Calu3 (cell line): ENCODE results near the gene LRRC47. TPM values are rescaled to one million over a fixed set of nuclear protein-coding genes. Genes with fewer than 3 reads are reported as not detected.

Experiments used
- BruUV-seq: library from RNA; stranded (reverse); fragments of 400-500 nt; replicated peaks from 2 replicates; lab custom pipeline; 2021; lab: Mats Ljungman, UMichigan
- CTCF ChIA-PET: fragments of 300-600 bp; sonication (Branson Sonifier 250); formaldehyde crosslinking; loops from one replicate; lab custom pipeline; 2022; ENCODE audit warnings: antibody characterized with exemption; lab: Charles Lee
- DNase-seq: peaks from one replicate; pipeline ENCODE4 v3.0.0; 2022
- H3K27ac Mint-ChIP-seq: one replicate; pipeline ENCODE4 v1.8.0; 2022; ENCODE audit warnings: mixed read lengths; ENCODE audit not compliant: unreplicated experiment
- H3K27me3 Mint-ChIP-seq: one replicate; pipeline ENCODE4 v1.8.0; 2022; ENCODE audit warnings: mixed read lengths; ENCODE audit not compliant: unreplicated experiment
- H3K36me3 Mint-ChIP-seq: one replicate; pipeline ENCODE4 v1.8.0; 2022; ENCODE audit warnings: mild to moderate bottlenecking, moderate library complexity, mixed read lengths; ENCODE audit not compliant: insufficient read depth, unreplicated experiment
- H3K4me1 Mint-ChIP-seq: one replicate; pipeline ENCODE4 v1.8.0; 2022; ENCODE audit warnings: mild to moderate bottlenecking, low read depth, mixed read lengths; ENCODE audit not compliant: unreplicated experiment
- H3K4me3 Mint-ChIP-seq: one replicate; pipeline ENCODE4 v1.8.0; 2022; ENCODE audit warnings: mild to moderate bottlenecking, low read depth, moderate library complexity, mixed read lengths; ENCODE audit not compliant: unreplicated experiment
- H3K9me3 Mint-ChIP-seq: one replicate; pipeline ENCODE4 v1.8.0; 2022; ENCODE audit warnings: low read depth, mixed read lengths; ENCODE audit not compliant: unreplicated experiment
- intact Hi-C: fragments of 100-400 bp; cut with micrococcal nuclease; formaldehyde crosslinking; loops from one replicate; pipeline ENCODE4 v1.10.0; 2022; ENCODE audit not compliant: unreplicated experiment
- total RNA-seq: library from RNA; stranded (reverse); gene quantifications from 2 replicates; pipeline ENCODE4 v1.2.3, GENCODE V29; 2022
- TF ChIP-seq, protein P1 (sequence below): fragments of 200-600 bp; IDR thresholded peaks from one replicate; pipeline ENCODE4 v1.8.0; 2022; ENCODE audit warnings: antibody characterized with exemption; ENCODE audit not compliant: unreplicated experiment

Gene LRRC47
- total RNA-seq, 1 experiment from 2014 or later: 35.8 TPM

DNA sequence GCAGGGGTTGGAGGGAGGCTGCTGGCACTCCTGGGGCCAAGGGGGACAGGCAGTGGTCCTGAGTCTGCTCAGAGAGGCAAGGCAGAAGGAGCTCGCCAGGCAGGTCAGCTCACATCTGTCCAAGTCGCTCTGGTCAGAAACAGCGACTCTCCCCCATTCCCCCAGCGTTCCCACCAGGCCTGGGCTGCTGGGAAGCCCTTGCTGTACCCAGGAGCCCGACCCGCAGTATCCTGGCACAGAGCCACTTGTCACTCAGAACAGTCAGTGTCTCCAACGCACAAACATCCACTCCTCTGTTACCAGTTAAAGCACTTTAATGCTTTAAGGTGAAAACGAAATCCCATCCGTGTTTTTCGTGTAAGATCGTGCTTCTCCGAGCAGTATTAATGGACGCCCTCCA, 60.6 kb downstream of the LRRC47 start:
- intact Hi-C loops: no loop called here
- H3K27ac Mint-ChIP-seq: no peak overlapping the region
- H3K9me3 Mint-ChIP-seq: no peaks in the 10 kb centered on the region
- CTCF ChIA-PET: no interaction called here
- no peak for DNase-seq
- H3K36me3 Mint-ChIP-seq: no peaks in the 10 kb centered on the region
- no peak overlapping the region for H3K4me3 Mint-ChIP-seq
- TF ChIP-seq, protein P1, sequence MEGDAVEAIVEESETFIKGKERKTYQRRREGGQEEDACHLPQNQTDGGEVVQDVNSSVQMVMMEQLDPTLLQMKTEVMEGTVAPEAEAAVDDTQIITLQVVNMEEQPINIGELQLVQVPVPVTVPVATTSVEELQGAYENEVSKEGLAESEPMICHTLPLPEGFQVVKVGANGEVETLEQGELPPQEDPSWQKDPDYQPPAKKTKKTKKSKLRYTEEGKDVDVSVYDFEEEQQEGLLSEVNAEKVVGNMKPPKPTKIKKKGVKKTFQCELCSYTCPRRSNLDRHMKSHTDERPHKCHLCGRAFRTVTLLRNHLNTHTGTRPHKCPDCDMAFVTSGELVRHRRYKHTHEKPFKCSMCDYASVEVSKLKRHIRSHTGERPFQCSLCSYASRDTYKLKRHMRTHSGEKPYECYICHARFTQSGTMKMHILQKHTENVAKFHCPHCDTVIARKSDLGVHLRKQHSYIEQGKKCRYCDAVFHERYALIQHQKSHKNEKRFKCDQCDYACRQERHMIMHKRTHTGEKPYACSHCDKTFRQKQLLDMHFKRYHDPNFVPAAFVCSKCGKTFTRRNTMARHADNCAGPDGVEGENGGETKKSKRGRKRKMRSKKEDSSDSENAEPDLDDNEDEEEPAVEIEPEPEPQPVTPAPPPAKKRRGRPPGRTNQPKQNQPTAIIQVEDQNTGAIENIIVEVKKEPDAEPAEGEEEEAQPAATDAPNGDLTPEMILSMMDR: no peak
- H3K27me3 Mint-ChIP-seq: no peaks in the 10 kb centered on the region
- BruUV-seq: no TSS peak
- no peaks in the 10 kb centered on the region for H3K4me1 Mint-ChIP-seq

DNA sequence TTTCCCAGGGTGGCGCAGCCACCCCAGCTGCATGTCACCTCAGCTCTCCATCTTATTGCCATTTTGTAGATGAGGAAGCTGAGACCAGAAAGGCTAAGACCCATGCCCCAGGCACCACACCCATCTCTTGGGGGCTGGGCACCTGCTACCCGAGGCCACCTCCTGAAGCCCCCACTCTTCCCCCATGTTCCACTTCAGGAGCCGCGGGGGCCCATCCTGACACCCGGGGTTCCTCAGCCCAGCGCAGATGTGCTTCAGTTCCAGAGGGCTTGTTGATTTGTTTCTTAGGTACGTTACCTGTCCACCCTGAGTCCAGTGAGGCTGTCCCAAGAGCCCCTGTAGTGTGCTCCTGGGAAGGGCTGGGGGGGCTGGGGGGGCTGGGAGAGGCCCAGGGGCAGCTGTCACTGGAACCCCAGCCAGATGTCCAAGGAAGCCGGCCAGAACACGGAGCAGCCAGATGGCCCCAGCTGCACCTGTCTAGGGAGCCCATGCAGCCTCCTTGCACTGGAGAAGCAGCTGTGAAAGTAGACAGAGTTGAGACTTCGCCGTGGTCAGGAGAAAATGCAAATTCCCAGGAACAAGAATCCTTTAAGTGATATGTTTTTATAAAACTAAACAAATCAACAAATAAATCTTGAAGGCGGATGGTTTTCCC, 61.1 kb downstream of the LRRC47 start:
- no peaks in the 10 kb centered on the region for H3K9me3 Mint-ChIP-seq
- no peak for DNase-seq
- CTCF ChIA-PET: no interaction called here
- no peak overlapping the region for H3K4me3 Mint-ChIP-seq
- no peaks in the 10 kb centered on the region for H3K27me3 Mint-ChIP-seq
- no peaks in the 10 kb centered on the region for H3K36me3 Mint-ChIP-seq
- no peak overlapping the region for H3K27ac Mint-ChIP-seq
- H3K4me1 Mint-ChIP-seq: no peaks in the 10 kb centered on the region
- intact Hi-C loops: no loop called here
- BruUV-seq: no TSS peak
- TF ChIP-seq, protein P1: no peak

GRCh38 chr1:3734602-3735001, 61.7 kb downstream of the LRRC47 start:
- Mint-ChIP-seq H3K36me3 (no peaks in the 10 kb centered on the region), H3K4me1 (no peaks in the 10 kb centered on the region), H3K4me3 (no peak overlapping the region), H3K27me3 (no peaks in the 10 kb centered on the region), H3K9me3 (no peaks in the 10 kb centered on the region), H3K27ac (no peak overlapping the region)
- no peak for DNase-seq
- CTCF ChIA-PET: no interaction called here
- intact Hi-C loops: no loop called here
- BruUV-seq: no TSS peak
- TF ChIP-seq, protein P1: no peak

DNA sequence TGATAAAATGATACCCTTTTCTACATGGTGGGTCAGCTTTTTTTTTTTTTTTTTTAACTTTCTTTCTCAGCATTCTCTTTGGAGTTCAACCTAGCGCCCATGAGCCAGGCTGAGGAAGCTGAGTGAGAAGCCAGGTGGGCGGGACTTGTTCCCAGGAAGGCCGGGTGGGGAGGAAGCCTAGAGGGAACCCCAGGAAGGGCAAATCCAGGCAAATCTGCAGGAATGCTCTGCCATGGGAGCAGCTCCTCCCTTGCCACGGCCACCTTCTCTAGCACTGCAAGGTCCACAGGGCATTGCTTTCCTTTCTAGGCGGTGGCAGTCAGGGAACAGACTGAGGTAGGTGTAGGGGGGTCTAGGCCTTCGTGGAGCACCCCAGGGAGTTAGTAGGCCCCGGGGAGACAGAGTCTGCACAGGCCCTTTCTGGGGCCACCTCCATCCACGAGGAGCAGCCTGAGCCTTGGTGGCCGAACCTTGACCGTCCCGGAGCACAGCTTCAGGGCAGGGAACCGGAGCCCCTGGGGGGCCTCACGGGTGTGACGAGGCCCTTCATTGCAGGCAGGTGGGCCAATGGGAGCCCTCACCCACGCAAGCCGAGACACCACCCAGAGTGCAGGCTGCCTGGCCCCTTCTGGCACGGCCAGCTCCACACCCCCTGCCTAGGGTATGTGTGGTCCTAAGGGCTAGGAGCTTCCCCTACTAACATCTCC, 62.3 kb downstream of the LRRC47 start:
- CTCF ChIA-PET: no interaction called here
- no TSS peak for BruUV-seq
- H3K4me1 Mint-ChIP-seq: no peaks in the 10 kb centered on the region
- TF ChIP-seq, protein P1: no peak
- no peak for DNase-seq
- H3K36me3 Mint-ChIP-seq: no peaks in the 10 kb centered on the region
- no peak overlapping the region for H3K27ac Mint-ChIP-seq
- intact Hi-C loops: no loop called here
- H3K4me3 Mint-ChIP-seq: no peak overlapping the region
- no peaks in the 10 kb centered on the region for H3K27me3 Mint-ChIP-seq
- H3K9me3 Mint-ChIP-seq: no peaks in the 10 kb centered on the region
